ENCODE results near the gene USF1.
"Not testable (repeated sequence)": the region's sequence is repeated elsewhere in the genome, so short reads cannot be mapped to it uniquely, and the experiment has no call there.

The USF1 gene

GRCh38 chr1:161021165-161021969 lies 24.4 kb downstream of the USF1 start:
- TF ChIP-seq POLR2A (IDR thresholded peaks at IDR 0.05; ENCODE audit: low read depth, low read length), result no peak; the same call in 1 of the 2 replicates
- TF ChIP-seq PAX5 (IDR thresholded peaks at IDR 0.05; ENCODE audit: insufficient read depth, low read length, severe bottlenecking), result no peak
- TF ChIP-seq TAF1 (IDR thresholded peaks at IDR 0.05; ENCODE audit: low read depth, low read length), result no peak; the same call in 1 of the 2 replicates
- 0 out of 2 replicates have a peak, but pooled peaks have one; percentile 49 for TF ChIP-seq POLR2AphosphoS5 (IDR thresholded peaks at IDR 0.05; ENCODE audit: low read depth, low read length)
- TF ChIP-seq SPI1 (IDR thresholded peaks at IDR 0.05; ENCODE audit: low read depth, low read length), result peak; percentile 62
- no peak for TF ChIP-seq POU2F2 (IDR thresholded peaks at IDR 0.05; ENCODE audit: low read depth, low read length)
- FAIRE-seq, result peak; percentile 81
- DNase-seq (ENCODE audit: insufficient read length, low spot score), result peak; percentile 95

- DNase-seq (ENCODE audit: insufficient read length, low spot score), result no peak
- no peak for FAIRE-seq
- TF ChIP-seq POU2F2 (IDR thresholded peaks at IDR 0.05; ENCODE audit: low read depth, low read length) (no peak), POLR2A (IDR thresholded peaks at IDR 0.05; ENCODE audit: low read depth, low read length) (0 out of 2 replicates have a peak, but pooled peaks have one; percentile 50), PAX5 (IDR thresholded peaks at IDR 0.05; ENCODE audit: insufficient read depth, low read length, severe bottlenecking) (no peak), TAF1 (IDR thresholded peaks at IDR 0.05; ENCODE audit: low read depth, low read length) (no peak; the same call in 1 of the 2 replicates), POLR2AphosphoS5 (IDR thresholded peaks at IDR 0.05; ENCODE audit: low read depth, low read length) (peak; percentile 61; the same call in 1 of the 2 replicates), SPI1 (IDR thresholded peaks at IDR 0.05; ENCODE audit: low read depth, low read length) (no peak)
Measured at GRCh38 chr1:161020509-161021164, 25.1 kb downstream of the USF1 start, which contains the start of gene F11R. F11R (minus strand) TSS chr1:161021152; CDS start chr1:161021073, 79 bp downstream.

GRCh38 chr1:161019751-161020495 lies 25.9 kb downstream of the USF1 start:
- DNase-seq (ENCODE audit: insufficient read length, low spot score) (no peak), FAIRE-seq (peak; percentile 63)
- TF ChIP-seq POLR2A (IDR thresholded peaks at IDR 0.05; ENCODE audit: low read depth, low read length) (no peak), SPI1 (IDR thresholded peaks at IDR 0.05; ENCODE audit: low read depth, low read length) (peak; percentile 40; the same call in 1 of the 2 replicates)

GRCh38 chr1:161019111-161019660 lies 26.6 kb downstream of the USF1 start:
- DNase-seq (ENCODE audit: insufficient read length, low spot score); FAIRE-seq: not testable (repeated sequence)

DNA sequence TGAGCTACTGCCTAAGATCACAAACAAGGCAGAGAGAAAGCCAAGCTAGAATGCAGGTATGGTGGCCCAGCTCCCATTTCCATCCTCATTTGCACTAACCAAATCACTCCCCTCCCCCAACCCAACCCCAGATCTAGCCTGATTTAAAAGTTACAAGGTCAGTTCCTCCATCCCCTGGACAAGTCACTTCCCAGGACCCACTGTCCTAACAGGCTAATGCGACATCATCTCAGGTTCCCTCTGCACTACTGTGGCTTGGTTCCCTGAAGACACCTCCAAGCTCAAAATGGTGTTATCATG lies 27.2 kb downstream of the USF1 start:
- FAIRE-seq, result no peak
- TF ChIP-seq SPI1 (IDR thresholded peaks at IDR 0.05; ENCODE audit: low read depth, low read length) (no peak), TAF1 (IDR thresholded peaks at IDR 0.05; ENCODE audit: low read depth, low read length) (no peak), PAX5 (IDR thresholded peaks at IDR 0.05; ENCODE audit: insufficient read depth, low read length, severe bottlenecking) (no peak), POU2F2 (IDR thresholded peaks at IDR 0.05; ENCODE audit: low read depth, low read length) (no peak), POLR2A (IDR thresholded peaks at IDR 0.05; ENCODE audit: low read depth, low read length) (no peak), POLR2AphosphoS5 (IDR thresholded peaks at IDR 0.05; ENCODE audit: low read depth, low read length) (no peak)

GRCh38 chr1:161017756-161018630 lies 27.8 kb downstream of the USF1 start:
- DNase-seq (ENCODE audit: insufficient read length, low spot score) (no peak), FAIRE-seq (no peak)
- TF ChIP-seq POU2F2 (IDR thresholded peaks at IDR 0.05; ENCODE audit: low read depth, low read length), result no peak
- TF ChIP-seq POLR2A (IDR thresholded peaks at IDR 0.05; ENCODE audit: low read depth, low read length), result no peak
- TF ChIP-seq SPI1 (IDR thresholded peaks at IDR 0.05; ENCODE audit: low read depth, low read length), result peak; percentile 12; the same call in 1 of the 2 replicates

More for the DNA sequence above, 27.2 kb downstream of the USF1 start:
- no peak for DNase-seq (ENCODE audit: insufficient read length, low spot score)

DNA sequence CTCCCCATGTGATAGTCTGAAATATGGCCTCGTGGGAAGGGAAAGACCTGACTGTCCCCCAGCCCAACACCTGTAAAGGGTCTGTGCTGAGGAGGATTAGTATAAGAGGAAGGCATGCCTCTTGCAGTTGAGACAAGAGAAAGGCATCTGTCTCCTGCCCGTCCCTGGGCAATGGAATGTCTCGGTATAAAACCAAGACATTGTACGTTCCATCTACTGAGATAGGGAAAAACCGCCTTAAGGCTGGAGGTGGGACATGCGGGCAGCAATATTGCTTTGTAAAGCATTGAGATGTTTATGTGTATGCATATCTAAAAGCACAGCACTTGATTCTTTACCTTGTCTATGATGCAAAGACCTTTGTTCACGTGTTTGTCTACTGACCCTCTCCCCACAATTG lies 28.6 kb downstream of the USF1 start:
- FAIRE-seq; DNase-seq (ENCODE audit: insufficient read length, low spot score): not testable (repeated sequence)

DNA sequence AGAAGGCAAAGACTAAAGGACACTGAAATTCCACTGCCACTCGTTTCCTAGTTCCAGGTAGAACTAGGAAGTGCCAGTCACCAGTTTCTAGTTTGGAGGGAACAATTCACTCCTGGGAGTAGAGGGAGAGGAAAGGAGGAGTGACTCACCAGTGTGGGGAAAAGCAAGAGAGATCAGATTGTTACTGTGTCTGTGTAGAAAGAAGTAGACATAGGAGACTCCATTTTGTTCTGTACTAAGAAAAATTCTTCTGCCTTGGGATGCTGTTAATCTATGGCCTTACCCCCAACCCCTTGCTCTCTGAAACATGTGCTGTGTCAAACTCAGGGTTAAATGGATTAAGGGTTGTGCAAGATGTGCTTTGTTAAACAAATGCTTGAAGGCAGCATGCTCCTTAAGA lies 29.1 kb downstream of the USF1 start:
- DNase-seq (ENCODE audit: insufficient read length, low spot score); FAIRE-seq: not testable (repeated sequence)

GRCh38 chr1:161013488-161014230 lies 32.1 kb downstream of the USF1 start:
- TF ChIP-seq POLR2AphosphoS5 (IDR thresholded peaks at IDR 0.05; ENCODE audit: low read depth, low read length) (peak; percentile 78), POLR2A (IDR thresholded peaks at IDR 0.05; ENCODE audit: low read depth, low read length) (peak; percentile 73), TAF1 (IDR thresholded peaks at IDR 0.05; ENCODE audit: low read depth, low read length) (0 out of 2 replicates have a peak, but pooled peaks have one; percentile 16), PAX5 (IDR thresholded peaks at IDR 0.05; ENCODE audit: insufficient read depth, low read length, severe bottlenecking) (no peak), SPI1 (IDR thresholded peaks at IDR 0.05; ENCODE audit: low read depth, low read length) (peak; percentile 72), POU2F2 (IDR thresholded peaks at IDR 0.05; ENCODE audit: low read depth, low read length) (peak; percentile 79)
- DNase-seq (ENCODE audit: insufficient read length, low spot score) (peak; percentile 66), FAIRE-seq (peak; percentile 86)
